ENCODE measurements around the gene PLEKHO2.

The PLEKHO2 gene

DNA sequence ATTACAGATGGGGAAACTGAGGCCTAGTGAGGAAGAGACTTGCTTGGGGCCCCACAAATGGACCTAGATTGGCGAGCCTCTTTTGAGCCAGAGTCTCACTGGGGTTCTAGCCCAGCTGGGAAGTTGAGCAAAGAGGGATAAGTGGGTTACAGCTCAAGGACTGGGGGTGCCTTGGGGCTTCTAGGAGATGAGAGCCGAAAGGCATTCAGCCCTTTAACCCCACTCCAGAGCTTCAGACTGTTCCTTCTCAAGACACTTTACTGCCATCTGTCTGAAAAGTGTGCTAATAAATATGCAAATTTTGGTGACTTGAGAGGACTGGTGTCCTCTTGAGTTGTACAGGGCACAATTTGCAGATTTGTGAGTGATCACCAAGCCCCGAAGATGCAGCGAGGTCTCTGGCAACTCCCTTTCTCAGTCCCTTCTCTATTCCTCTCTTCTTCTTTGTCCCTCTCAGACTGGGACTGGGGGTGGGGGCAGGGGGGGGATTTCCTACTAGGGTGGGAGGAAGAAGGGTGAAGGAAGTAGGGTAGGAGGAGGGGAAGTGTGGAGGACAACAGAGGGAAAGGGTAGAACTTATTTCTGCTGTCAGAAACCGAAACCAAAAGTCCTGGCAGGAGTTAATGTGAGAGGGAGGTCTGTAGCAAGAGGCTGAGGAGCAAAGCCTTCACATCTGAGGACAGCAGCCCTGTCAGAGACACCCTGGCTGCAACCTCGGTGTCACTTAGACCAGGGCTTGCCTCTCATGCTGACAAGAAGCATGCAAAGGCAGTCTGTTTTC, 53.8 kb downstream of the PLEKHO2 start:
- no peak for DNase-seq

DNA sequence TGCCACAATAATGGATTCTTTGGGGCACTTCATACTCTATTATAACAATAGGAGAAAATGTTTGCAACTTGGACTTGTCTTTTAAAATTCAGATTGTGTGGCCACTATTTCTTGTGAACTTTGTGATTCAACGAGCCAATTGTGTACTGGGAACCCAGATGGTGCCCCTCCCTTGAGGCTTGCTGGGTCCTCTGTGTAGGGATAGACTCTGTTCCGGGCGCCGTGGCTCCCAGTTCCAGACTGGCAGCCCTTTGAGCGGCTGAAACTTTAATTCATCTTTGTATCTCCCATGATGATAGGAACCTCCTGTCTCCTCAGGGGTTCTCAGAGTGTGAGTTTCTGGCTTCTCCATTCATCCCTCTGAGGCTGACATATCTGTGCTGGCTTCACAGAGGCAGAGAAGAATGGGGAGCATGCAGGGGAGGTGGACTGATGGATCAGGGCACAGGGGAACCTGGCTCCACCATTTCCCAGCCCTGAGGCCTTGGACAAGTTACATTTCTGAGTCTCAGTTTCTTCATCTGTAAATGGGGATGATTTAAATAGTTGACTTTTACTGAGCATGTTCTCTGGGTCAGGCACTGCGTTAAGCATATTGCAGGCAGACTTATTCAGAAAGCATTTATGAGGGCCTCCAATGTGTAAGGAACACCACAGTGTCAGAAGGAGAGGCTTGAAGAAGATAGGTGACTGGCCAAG, 54.8 kb downstream of the PLEKHO2 start:
- no peak for DNase-seq

DNA sequence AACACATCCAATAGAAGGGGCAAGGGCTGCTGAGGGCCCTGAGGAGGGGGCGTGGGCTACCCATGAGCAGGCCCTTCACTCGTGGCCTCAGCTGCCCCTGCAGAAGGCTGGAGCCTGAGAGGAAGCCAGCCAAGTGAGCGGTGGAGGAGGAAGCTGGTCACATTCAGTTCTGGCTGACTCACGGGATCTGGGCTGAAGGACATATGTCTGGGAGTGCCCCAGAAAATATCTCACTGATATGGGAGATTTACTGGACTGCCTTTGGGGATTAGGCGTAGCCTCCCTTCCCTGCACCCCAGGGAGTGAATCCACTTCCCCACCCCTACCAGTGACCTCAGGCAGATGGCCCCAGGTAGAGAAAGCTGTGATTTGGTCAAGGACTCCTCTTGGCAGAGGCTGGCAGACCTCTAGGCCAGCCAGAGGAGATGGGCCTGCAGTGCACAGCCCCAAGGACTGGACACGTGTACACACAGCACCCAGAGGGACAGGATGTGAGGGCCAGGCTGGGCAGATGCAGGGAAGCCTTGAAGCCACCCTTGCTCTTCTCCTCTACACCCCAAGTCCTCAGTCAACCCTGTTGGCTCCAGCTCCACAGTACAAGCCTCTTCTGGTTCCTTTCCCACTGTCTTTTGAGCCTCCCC, 55.8 kb downstream of the PLEKHO2 start:
- no peak for DNase-seq

DNA sequence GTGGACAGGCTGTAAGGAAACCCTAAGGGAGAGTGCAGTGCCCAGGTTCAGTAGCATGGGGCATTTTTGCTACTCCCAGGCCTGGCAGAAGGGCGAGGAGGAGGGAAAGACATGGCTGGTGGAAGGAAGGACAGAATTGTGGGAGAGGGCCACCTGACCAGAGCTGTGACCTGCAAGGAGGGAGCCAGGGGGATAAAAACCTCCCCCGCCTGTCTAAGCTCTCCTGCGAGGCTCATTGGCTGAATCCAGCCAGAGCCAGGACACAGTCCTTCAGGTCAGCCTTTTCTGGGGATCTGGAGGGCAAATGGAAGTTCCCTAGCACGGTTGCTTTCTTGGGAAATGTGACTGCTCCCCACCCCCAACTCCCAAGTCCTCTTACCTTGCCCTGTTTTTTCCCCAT, 56.7 kb downstream of the PLEKHO2 start:
- no peak for DNase-seq

DNA sequence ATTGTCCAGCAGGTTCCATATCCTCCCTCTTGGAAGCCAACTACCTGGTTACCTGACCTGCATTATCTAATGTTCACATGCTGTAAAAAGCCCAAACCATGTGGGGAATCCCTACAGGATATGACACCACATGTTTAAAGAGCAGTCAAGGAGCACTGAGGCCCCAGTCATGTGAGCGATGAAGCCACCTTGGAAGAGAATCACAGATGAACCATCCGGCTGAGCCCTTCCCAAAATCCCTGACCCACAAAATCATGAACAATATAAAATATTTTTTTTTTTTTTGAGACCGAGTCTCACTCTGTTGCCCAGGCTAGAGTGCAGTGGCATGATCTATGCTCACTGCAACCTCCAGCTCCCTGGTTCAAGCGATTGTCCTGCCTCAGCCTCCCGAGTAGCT, 59.4 kb downstream of the PLEKHO2 start:
- DNase-seq: no peak

DNA sequence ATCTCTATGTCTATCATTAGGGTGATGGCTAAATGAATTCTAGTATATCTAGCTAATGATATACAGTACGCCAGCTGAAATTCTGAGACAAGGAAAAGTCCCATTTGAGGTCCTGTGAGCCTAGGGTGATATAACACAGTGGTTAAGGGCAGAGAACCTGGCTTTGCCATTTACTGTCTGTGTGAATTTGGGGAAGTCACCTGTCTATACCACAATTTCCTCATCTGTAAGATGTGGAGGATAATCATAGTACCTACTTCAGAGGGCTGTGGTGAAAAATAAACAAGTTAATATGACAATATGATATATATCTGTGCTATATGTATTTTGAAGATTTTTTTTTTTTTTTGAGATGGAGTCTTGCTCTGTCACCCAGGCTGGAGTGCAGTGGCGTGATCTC, 60.2 kb downstream of the PLEKHO2 start:
- DNase-seq: no peak

DNA sequence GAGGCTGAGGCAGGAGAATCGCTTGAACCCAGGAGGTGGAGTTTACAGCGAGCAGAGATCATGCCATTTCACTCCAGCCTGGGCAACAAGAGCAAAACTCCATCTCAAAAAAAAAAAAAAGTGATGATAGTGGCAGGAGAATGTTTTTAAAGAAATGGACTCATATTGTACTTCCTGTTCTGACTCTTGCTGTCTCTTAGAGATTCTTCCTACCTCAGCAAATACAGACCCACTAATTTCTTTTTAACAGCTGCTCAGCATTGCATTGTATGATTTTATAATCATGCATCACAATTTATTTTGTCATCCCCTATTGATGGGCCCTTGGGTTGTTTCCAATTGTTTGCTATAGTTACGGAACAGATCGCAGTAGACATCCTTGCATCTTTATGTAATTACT, 61.1 kb downstream of the PLEKHO2 start:
- no peak for DNase-seq

DNA sequence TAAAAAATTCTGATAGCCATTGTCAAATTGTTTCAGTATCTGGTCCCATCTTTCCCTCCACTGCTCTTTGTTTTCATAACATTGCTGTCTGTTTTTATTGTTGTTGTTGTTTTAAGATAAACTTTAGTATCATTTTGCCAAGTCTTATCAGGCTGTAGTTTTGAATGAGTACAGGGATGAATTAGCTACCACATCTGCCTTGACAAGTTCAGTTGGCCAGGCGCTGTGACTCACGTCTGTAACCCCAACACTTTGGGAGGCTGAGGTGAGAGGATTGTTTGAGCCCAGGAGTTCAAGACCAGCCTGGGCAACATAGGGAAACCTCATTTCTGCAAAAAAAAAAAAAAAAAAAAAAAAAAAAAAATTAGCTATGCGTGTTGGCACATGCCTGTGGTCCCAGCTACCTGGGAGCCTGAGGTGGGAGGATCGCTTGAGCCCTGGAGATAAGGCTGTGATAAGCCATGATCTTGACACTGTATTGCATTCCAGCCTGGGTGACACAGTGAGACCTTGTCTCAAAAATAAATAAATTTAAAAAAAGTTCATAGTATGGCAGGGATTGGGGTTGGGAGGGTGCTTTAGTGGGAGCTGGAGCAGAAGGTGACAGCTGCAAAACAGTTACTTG, 61.7 kb downstream of the PLEKHO2 start:
- DNase-seq: no peak

DNA sequence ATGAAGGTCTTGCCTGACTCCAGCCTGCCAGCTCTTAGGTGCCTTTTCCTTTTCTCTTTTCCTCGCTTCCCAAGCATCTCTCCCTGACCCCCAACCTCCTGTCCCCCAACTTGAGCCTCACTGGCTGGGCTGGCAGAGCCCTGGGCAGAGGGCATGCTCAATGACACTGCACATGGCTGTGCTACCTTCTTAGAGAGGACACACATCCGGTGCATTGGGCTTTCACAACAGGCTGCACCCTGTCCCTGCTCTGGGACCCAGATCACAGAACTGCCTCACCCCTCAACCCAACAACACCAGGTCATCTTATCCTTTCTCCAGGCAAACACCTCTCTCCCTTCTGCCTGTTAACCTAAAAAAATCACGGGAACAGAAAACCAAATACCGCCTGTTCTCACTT, 62.5 kb downstream of the PLEKHO2 start:
- no peak for DNase-seq

DNA sequence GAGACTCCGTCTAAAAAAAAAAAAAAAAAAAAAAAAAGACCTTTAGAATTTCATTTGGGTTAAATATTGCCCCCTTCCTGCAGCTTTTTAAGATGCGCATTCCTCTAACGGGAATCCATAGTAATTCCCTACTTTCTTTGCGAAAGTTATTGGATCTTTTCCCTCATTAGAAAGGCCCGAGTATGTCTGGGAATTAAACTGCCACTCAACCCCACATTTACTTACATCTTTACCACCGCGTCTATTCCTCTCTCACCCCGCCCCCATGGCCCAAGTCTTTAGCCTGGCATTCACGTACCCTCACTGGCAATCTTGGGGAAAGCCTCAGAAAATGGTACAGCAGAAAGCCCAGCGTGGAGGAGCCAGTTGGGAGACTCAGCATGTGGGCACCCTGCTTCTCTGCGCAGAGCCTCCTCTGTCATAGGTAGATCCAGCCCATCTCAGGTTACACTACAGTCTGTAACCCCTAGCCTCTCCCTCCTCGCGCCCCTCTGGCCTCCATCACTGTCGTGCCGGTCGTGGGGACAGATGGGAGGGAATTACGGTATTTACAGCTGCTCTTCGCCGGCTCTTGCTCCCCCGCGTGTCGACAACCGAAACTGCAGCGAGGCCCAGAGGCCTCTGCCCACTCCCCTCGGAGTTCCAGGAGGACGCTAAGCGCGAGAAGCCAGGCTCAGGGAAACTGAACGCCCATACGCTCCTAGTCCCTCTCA, 63.6 kb downstream of the PLEKHO2 start:
- DNase-seq: peak; percentile 74

DNA sequence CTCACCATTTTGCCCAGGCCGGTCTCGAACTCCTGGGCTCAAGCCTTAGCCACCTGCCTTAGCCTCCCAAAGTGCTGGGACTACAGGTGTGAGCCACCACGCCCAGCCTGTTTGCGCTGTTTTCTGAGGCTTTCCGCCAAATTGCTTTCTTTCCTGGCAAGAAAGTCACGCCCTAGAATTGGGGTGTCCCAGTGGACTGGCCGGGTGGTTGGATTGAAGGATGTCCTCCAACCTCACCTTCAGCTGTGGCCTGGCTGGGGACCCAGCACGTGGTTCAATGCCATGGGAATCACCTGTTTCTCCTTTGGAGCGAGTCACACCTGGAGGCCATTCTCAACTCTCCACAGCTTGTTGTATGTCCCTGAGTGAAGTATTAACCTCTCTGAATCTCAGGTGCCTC, 64.2 kb downstream of the PLEKHO2 start:
- DNase-seq: no peak

DNA sequence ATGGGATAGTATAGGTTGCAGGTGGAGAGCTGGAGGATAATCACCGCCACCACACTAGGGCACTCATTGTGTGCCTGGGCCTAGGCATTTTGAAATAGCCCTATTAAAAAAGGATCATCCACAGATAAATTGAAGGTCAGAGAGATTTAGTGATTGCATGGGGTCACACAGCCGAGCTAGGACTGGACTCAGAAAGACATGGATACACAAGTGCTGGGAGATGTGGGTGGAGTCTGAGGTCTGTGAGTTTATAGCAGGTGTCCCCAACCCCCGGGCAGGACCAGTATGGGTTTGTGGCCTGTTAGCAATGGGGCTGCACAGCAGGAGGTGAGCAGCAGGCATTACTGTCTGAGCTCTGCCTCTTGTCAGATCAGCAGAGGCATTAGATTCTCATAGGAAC, 64.7 kb downstream of the PLEKHO2 start:
- DNase-seq: no peak

DNA sequence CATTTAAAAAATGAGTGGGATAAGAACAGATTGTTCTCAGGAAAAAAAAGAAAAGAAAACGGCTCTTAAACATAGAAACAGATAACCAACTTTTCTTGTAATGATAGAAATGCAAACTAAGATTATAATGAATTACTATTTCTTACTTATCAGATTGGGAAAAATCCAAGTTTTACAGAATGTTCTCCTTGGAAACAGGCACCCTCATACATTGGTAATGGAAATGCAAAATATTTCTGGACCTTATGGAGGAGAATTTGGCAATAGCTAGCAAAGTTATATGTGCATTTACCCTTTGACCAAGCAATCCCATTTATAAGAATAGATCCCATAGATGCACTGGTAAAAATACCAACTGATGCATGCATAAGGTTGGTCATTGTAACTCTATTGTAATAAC, 66.3 kb downstream of the PLEKHO2 start:
- DNase-seq: no peak

DNA sequence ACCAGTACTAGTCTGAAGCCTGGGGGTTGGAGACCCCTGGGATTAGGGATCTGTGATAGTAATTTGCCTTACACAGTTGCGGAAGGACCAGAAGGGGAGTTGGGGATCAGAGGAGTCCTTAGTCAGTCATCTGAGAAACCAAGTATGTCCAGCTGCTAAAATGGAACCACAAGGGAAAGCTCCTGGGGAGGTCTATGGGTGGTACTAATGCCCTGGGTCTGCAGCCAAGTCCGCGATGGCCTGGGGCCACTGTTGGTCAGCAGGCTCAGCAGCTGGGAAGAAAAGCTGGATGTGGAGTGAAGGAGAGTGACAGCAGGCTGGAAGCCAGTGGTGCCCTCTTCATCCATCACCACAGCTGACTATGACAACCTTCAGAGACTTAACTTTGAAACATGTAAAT, 67.8 kb downstream of the PLEKHO2 start:
- DNase-seq: no peak

DNA sequence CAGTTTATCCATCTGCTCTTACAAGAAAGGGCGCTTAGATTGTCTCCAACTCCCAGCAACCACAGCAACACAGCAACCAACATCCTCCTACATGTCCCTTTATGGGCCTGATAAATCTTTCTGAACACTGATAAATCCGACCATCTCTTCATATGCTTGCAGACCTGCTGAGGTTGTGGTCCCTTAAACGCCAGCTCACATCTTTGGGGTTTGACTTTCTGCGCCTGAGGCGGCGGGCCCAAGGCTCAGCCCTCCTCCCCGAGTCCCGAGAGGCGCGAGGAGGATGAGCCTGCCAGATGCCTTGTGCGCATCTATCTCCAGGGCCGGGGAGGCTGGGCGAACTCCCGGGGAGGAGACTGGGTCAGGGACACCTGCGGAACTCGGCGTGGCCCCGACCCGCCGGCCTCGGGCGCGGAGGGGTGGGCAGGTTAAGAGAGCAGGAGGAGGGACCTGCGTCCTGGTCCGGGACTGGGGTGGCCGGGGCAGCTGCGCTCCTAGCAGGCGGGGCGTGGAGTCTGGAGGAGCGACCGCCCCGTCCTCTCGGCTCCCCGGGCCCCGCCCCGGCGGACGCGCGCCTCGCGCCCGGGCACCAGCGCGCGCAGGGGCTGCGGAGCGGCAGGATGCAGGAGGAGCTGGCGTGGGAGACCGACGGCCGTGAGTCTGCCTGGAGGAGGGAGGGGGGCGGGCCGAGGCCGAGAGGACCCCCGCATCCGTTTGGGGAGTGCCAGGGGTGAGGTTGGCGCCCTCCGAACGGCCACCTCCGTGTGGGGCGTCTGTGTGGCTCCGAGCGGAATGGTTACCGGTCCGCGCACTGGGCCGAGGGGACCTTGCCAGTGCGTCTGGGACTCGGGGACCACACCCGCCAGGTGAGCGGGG, 69.8 kb downstream of the PLEKHO2 start, which contains the start of gene ANKDD1A:
Gene ANKDD1A, plus strand, starts transcription at position 592 of the 876 bp plus-strand sequence. Its CDS starts 29 bp downstream, at position 621.
- no peak for DNase-seq

DNA sequence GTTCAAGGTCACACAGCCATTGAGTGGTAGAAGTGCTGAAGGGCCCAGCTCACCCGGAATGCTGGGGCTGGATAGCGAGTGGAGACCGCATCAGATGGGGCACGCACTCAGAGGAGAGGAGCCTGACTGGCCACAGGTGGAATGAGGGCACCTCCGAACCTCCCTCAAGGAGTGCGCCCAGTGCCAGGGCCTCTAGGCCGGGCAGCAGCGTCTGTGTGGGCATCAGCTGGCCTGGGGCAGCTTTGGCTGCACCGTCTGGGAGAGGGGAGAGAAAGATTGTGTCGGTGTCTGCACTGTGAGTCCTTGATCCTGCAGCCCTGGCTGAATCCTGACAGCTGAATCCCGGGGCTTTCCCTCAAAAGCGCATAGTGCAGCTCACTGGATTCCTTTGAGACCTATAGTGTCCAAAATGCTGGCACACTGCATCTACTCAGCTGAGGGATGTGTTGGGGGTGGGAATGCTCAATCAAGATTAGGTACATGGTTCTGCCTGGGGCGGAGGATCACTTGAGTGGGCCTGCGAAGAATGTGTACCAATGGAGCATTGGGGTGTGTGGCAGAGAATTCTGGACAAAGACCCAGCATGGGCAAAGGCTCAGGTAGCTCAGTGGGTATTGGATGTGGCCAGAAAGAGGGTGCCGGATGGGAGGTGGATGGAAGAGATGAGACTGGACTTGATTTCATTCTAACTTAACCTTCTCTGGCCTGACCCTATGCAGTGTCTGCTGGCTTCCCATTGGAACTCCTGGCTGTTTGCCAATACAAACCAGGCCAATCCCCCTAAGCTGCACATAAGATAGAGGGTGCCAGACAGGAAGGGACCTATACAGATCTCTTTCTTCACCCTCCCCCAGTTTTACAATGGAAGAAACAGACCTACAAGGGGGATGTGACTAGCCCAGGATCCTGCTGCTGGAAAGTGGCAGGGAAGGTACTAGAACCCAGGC, 70.9 kb downstream of the PLEKHO2 start:
- no peak for DNase-seq

DNA sequence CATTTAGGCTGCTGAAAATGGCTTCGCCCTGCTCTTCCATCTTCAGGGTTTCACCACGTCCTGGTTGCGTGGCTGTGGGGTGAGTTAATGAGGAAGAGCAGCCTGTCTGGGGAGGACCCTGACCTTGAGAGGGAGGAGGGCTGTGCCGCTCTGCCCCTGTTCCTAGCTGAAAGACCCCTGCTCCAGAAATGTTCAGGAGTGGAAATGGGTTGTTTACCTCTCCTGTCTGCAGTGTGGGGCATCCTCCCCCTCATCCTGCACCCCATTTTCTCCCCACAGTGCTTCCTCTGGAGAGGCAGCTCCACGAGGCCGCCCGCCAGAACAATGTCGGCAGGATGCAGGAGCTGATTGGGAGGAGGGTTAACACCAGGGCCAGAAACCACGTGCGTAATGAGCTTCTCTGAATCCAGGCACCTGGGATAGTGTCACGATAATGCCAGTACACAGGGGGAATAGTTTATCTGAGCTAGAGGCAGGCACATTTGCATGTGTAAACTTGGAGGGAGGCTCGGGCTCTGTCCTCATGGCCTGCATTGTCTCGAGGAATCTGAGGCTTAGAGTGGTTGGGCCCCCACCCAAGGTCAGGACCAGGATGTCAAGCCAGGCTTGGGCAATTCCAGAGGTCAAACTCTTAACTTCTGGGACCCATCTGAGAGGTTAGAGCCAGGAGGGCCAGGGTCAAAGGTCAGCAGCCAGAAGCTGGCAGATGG, 74.0 kb downstream of the PLEKHO2 start:
- DNase-seq: no peak

DNA sequence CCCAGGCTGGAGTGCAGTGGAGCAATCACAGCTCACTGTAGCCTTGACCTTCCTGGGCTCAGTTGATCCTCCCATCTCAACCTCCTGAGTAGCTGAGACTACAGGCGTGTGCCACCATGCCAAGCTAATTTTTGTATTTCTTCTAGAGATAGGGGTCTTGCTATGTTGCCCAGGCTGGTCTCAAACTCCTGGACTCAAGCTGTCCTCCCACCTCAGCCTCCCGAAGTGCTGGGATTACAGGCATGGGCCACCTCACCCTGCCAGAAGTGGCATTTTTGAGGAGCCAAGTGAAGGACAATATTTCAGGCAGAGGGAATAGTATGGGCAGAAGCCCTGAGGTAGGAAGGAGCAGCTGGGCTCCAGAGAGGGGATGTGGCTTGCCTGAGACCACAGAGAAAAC, 74.7 kb downstream of the PLEKHO2 start:
- no peak for DNase-seq

DNA sequence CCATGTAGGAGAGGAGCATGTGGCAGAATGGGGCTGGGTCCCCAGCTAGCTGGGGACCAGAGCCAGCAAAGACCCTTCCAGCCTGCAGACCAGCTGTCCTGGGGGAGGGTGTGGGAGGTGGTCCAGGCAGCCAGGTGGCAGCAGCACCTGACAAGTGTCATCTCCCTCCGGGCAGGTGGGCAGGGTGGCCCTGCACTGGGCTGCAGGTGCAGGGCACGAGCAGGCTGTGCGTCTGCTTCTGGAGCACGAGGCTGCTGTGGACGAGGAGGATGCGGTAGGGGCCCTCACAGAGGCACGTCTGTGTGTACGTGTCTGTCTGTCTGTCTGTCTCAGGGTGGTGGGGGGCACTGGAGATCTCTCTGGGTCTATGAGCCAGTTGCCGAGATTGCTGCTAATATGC, 75.5 kb downstream of the PLEKHO2 start:
- DNase-seq: no peak

All from activated T-cell treated with anti-CD3 and anti-CD28 coated beads for 4 hours (primary cell).